Astrocyte of the cerebellum (primary cell): Measurements from ENCODE around the gene AP3S1.
A peak's percentile ranks its signal among the peaks of the same experiment; 100 is the strongest.

Source experiments
- DNase-seq: peaks from one replicate; pipeline ENCODE4 v3.0.0-alpha.2; 2011; ENCODE audit warnings: low read depth
- H3K4me3 ChIP-seq: 2 replicates; pipeline ENCODE4 v1.5.1; 2011; ENCODE audit warnings: mild to moderate bottlenecking, low read depth, low read length, moderate library complexity
- CTCF ChIP-seq: IDR thresholded peaks from 2 replicates; pipeline ENCODE4 v1.5.1; 2012; ENCODE audit warnings: low read length, low read depth, moderate library complexity, mild to moderate bottlenecking; ENCODE audit errors: missing control alignments
- in situ Hi-C: cut with HindIII; loops from 2 replicates; pipeline ENCODE4 v1.10.0; 2017; ENCODE audit warnings: low sequenced_read_pairs

The AP3S1 gene

GRCh38 chr5:115840873-115841272, 862 bp upstream of the AP3S1 start:
- DNase-seq, result no peak
- in situ Hi-C loops, result no loop called here
- no peak for TF ChIP-seq CTCF
- H3K4me3 ChIP-seq, result peak overlapping the region; percentile 85

- no peak for TF ChIP-seq CTCF
- in situ Hi-C loops, result no loop called here
- peak overlapping the region; percentile 85 for H3K4me3 ChIP-seq
- DNase-seq, result no peak
Observed at GRCh38 chr5:115842089-115842935, 577 bp downstream of the AP3S1 start.

GRCh38 chr5:115842952-115843351, 1.2 kb downstream of the AP3S1 start:
- H3K4me3 ChIP-seq, result peak overlapping the region; percentile 85
- in situ Hi-C loops, result no loop called here
- TF ChIP-seq CTCF, result no peak
- no peak for DNase-seq

- no peak for TF ChIP-seq CTCF
- H3K4me3 ChIP-seq, result peak overlapping the region; percentile 85
- no peak for DNase-seq
- in situ Hi-C loops, result no loop called here
Observed at GRCh38 chr5:115843444-115844130, 1.9 kb downstream of the AP3S1 start.

- DNase-seq, result no peak
- no peak overlapping the region for H3K4me3 ChIP-seq
- no peak for TF ChIP-seq CTCF
- in situ Hi-C loops, result no loop called here
Observed at GRCh38 chr5:115844321-115844817, 2.6 kb downstream of the AP3S1 start.

GRCh38 chr5:115847290-115847689, 5.6 kb downstream of the AP3S1 start:
- no peak overlapping the region for H3K4me3 ChIP-seq
- no peak for TF ChIP-seq CTCF
- DNase-seq, result no peak
- in situ Hi-C loops, result no loop called here
